ENCODE measurements around the gene NR2C2. TPM values are rescaled to one million over a fixed set of nuclear protein-coding genes. Genes with fewer than 3 reads are reported as not detected.
"Not testable (repeated sequence)": the region's sequence is repeated elsewhere in the genome, so short reads cannot be mapped to it uniquely, and the experiment has no call there.

The NR2C2 gene
- total RNA-seq, 1 donor from 2014 or later = 36.7 TPM

- DNase-seq = no peak
These were observed 12.1 kb downstream of the NR2C2 start for GRCh38 chr3:14959359-14959943.

- DNase-seq = no peak
These were observed 15.4 kb downstream of the NR2C2 start for GRCh38 chr3:14962762-14963161.

- no peak for DNase-seq
These were observed 19.9 kb downstream of the NR2C2 start for GRCh38 chr3:14967285-14967684.

GRCh38 chr3:14969671-14970070, 22.3 kb downstream of the NR2C2 start:
- DNase-seq = no peak

GRCh38 chr3:14976317-14976716, 28.9 kb downstream of the NR2C2 start:
- DNase-seq = no peak

- DNase-seq = no peak
These were observed 33.3 kb downstream of the NR2C2 start for GRCh38 chr3:14980689-14981088.

GRCh38 chr3:14984581-14985113, 37.3 kb downstream of the NR2C2 start:
- DNase-seq = no peak

- no peak for DNase-seq
These were observed 41.6 kb downstream of the NR2C2 start for GRCh38 chr3:14988988-14989394.

GRCh38 chr3:14989943-14990779, 42.8 kb downstream of the NR2C2 start:
- DNase-seq = no peak

- no peak for DNase-seq
These were observed 43.4 kb downstream of the NR2C2 start for GRCh38 chr3:14990780-14991148.

GRCh38 chr3:14991151-14991742, 43.9 kb downstream of the NR2C2 start:
- no peak for DNase-seq

GRCh38 chr3:14991818-14992612, 44.6 kb downstream of the NR2C2 start:
- DNase-seq = no peak

GRCh38 chr3:14997941-14998340, 50.6 kb downstream of the NR2C2 start:
- DNase-seq = no peak

GRCh38 chr3:14999182-14999581, 51.8 kb downstream of the NR2C2 start:
- DNase-seq = not testable (repeated sequence)

- DNase-seq = no peak
These were observed 60.3 kb downstream of the NR2C2 start for GRCh38 chr3:15007681-15008141.

- no peak for DNase-seq
These were observed 61.8 kb downstream of the NR2C2 start for GRCh38 chr3:15009167-15009566.

GRCh38 chr3:15010664-15011063, 63.3 kb downstream of the NR2C2 start:
- no peak for DNase-seq

- DNase-seq = no peak
These were observed 63.8 kb downstream of the NR2C2 start for GRCh38 chr3:15011174-15011573.

- no peak for DNase-seq
These were observed 67.4 kb downstream of the NR2C2 start for GRCh38 chr3:15014606-15015328.

- no peak for DNase-seq
These were observed 68.1 kb downstream of the NR2C2 start for GRCh38 chr3:15015456-15015855.

GRCh38 chr3:15017191-15017590, 69.8 kb downstream of the NR2C2 start:
- no peak for DNase-seq

- no peak for DNase-seq
These were observed 75.9 kb downstream of the NR2C2 start for GRCh38 chr3:15023249-15023648.

Data from skin of body (tissue), 2 donors.